GM13976 (cell line): ENCODE data around the gene PHF1.
A peak's percentile ranks its signal among the peaks of the same experiment; 100 is the strongest.

Source experiments
- DNase-seq: peaks from one replicate; pipeline ENCODE4 v3.0.0; 2012; ENCODE audit warnings: low spot score
- CTCF ChIP-seq: IDR thresholded peaks from 2 replicates; pipeline ENCODE4 v1.5.1; 2012; ENCODE audit warnings: borderline replicate concordance, mild to moderate bottlenecking; ENCODE audit not compliant: insufficient read depth; ENCODE audit errors: extremely low read depth, missing control alignments, control extremely low read depth
- in situ Hi-C: fragments of 300-500 bp; cut with MboI; formaldehyde crosslinking; loops from one replicate; pipeline ENCODE4 v1.12.0; 2022; ENCODE audit warnings: low sequenced_read_pairs, mixed read lengths, inconsistent platforms; ENCODE audit not compliant: unreplicated experiment

Gene PHF1

DNA sequence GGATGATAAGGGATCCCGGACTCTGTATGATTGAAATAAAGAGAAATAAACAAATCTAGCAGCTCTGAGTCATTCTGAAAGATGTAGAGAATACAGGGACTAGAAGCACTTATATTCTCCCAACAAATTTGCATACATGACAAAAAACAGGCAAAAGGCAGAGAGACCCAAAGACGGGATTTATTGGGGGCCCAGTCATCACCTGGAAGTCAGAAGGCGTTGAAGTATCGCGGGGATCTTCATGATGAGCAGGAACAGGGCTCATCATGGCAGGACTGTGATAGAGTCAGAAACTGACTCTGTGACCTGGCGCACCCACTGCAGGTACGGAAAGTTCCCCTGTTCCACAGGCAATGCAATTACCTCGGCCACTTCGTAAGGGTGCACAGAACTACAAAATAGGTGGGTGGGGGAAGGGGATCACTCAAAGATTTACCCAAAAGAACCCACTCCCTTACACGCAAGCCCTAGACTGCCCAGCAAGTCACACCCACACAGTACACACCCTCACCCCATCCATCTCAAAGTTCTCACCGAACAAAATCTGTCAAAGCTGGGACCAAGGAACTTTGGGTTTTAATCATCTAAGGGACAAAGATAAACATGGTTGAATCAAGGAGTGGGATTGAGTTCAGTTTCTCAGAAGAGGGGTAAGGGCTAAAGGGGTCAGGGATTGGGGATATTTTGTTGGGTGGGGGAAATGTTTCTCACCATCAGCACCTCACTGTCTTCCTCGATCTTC lies 5.7 kb downstream of the PHF1 start:
- TF ChIP-seq CTCF: no peak
- peak; percentile 49 for DNase-seq
- in situ Hi-C loops: no loop called here

DNA sequence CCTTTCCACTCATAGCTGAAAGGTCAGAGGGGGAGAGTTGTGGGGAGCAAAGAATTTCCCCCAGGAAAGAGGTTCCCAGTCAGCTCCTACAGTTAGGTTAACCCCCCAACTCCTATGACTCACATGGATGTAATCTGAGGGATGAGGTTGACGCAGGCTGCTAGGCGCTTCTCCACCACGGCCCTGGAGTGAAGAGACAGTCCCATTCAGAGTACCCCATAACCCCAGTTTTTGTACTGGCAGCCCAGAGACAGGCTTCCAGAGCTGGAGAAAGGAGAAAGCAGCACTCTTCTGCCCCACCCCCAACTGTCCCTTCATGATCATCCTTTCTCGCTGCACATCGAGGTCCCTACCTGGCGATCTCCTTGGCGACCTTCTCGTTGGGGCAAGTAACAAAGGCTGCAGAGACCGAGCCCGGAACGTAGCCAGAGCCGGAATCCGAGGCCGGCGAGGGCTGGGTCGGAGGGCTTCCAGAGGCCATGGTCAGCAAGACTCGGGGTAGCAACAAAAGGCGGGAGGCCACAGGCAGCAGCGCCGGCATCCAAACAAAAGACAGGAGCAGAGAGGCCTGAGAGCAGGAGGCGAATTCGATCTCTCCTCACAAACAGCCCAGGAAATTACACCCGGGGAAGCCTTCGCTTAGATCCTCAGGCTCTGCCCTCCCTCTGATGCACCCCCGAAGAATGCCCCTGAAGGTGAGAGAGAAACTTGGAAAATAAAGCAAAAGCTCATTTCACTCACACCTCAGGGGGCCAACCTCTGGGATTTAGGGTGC lies 6.5 kb downstream of the PHF1 start:
- no peak for TF ChIP-seq CTCF
- in situ Hi-C loops: no loop called here
- no peak for DNase-seq

GRCh38 chr6:33417903-33418689 lies 7.3 kb downstream of the PHF1 start, which contains the start of gene CUTA:
TSS of gene CUTA (minus strand) at chr6:33418107. CDS start at chr6:33418000, 107 bp downstream.
- in situ Hi-C loops: no loop called here
- TF ChIP-seq CTCF: peak; percentile 48
- DNase-seq: peak; percentile 93

GRCh38 chr6:33418690-33419291 lies 8.0 kb downstream of the PHF1 start:
- no peak for DNase-seq
- in situ Hi-C loops: no loop called here
- TF ChIP-seq CTCF: no peak

GRCh38 chr6:33419580-33420490 lies 9.0 kb downstream of the PHF1 start, which contains the start of gene SYNGAP1:
TSS of gene SYNGAP1 (plus strand) at chr6:33420065. CDS start at chr6:33420265, 200 bp downstream.
- in situ Hi-C loops: no loop called here
- TF ChIP-seq CTCF: no peak
- DNase-seq: no peak
